HL-60 (cell line): ENCODE results near the gene ARHGAP26.

Source experiments
- DNase-seq, 2 experiments: peaks; one replicate each; pipeline ENCODE4 v3.0.0-alpha.2; 2010 to 2020; ENCODE audit warnings: low read depth in 1 of 2, low spot score in 1 of 2
- H3K27ac ChIP-seq: fragments of 250-450 bp; sonication (Bioruptor Pico); replicated peaks from 2 replicates; pipeline ENCODE4 v1.5.1; 2020; ENCODE audit warnings: mild to moderate bottlenecking, moderate library complexity
- H3K27me3 ChIP-seq: fragments of 250-450 bp; sonication (Bioruptor Pico); 2 replicates; pipeline ENCODE4 v1.5.1; 2021; ENCODE audit warnings: mild to moderate bottlenecking, moderate library complexity; ENCODE audit not compliant: insufficient read depth, poor library complexity, severe bottlenecking
- H3K4me3 ChIP-seq: replicated peaks from 2 replicates; pipeline ENCODE4 v1.5.1; 2011; ENCODE audit warnings: mild to moderate bottlenecking, control low read depth, low read length; ENCODE audit not compliant: insufficient read depth
- CTCF ChIP-seq: IDR thresholded peaks from one replicate; pipeline ENCODE4 v1.5.1; 2011; ENCODE audit warnings: low read length, control low read depth, inconsistent platforms; ENCODE audit not compliant: insufficient read depth
- GABPA ChIP-seq: IDR thresholded peaks from 2 replicates; pipeline ENCODE4 v1.6.1; 2012; ENCODE audit warnings: low read depth
- POLR2AphosphoS5 ChIP-seq: IDR thresholded peaks from 2 replicates; pipeline ENCODE4 v1.6.1; 2012; ENCODE audit warnings: low read depth
- REST ChIP-seq: IDR thresholded peaks from 2 replicates; pipeline ENCODE4 v1.6.1; 2012; ENCODE audit warnings: low read depth; ENCODE audit not compliant: insufficient replicate concordance
- SPI1 ChIP-seq: IDR thresholded peaks from 2 replicates; pipeline ENCODE4 v1.6.1; 2012; ENCODE audit warnings: low read depth, mild to moderate bottlenecking, borderline replicate concordance

ARHGAP26 gene

GRCh38 chr5:143208365-143208641 lies 438.1 kb downstream of the ARHGAP26 start:
- H3K4me3 ChIP-seq = no peak overlapping the region
- no peaks in the 10 kb centered on the region for H3K27me3 ChIP-seq
- H3K27ac ChIP-seq = no peak overlapping the region
- DNase-seq = no peak
- TF ChIP-seq REST (no peak), POLR2AphosphoS5 (no peak), SPI1 (no peak), GABPA (no peak), CTCF (no peak)

GRCh38 chr5:143208781-143209510 lies 438.8 kb downstream of the ARHGAP26 start:
- DNase-seq = no peak
- no peak overlapping the region for H3K4me3 ChIP-seq
- no peaks in the 10 kb centered on the region for H3K27me3 ChIP-seq
- no peak overlapping the region for H3K27ac ChIP-seq
- no peak for TF ChIP-seq CTCF
- TF ChIP-seq REST = no peak
- TF ChIP-seq POLR2AphosphoS5 = no peak
- no peak for TF ChIP-seq SPI1
- no peak for TF ChIP-seq GABPA

GRCh38 chr5:143209881-143210395 lies 439.8 kb downstream of the ARHGAP26 start:
- H3K4me3 ChIP-seq = no peak overlapping the region
- no peak for DNase-seq
- no peaks in the 10 kb centered on the region for H3K27me3 ChIP-seq
- TF ChIP-seq CTCF (no peak), GABPA (no peak), SPI1 (no peak), POLR2AphosphoS5 (no peak), REST (no peak)
- no peak overlapping the region for H3K27ac ChIP-seq
